ENCODE data around the gene ZNF562.

GRCh38 chr19:9650345-9650744 is 24.6 kb downstream of the ZNF562 start:
- TF ChIP-seq POLR2AphosphoS5 (IDR thresholded peaks at IDR 0.05; ENCODE audit: borderline replicate concordance, low read depth, low read length), result no peak
- no peak for TF ChIP-seq EZH2 (IDR thresholded peaks at IDR 0.05)
- no peak for TF ChIP-seq FOXP2 (optimal IDR thresholded peaks at IDR 0.05; ENCODE audit: control extremely low read depth, extremely low read length, insufficient read depth)
